MM.1S (cell line): ENCODE measurements around the gene RWDD3.

ENCODE experiments used
- DNase-seq: peaks from one replicate; pipeline ENCODE4 v3.0.0-alpha.2; 2015
- H2AFZ ChIP-seq: fragments of 300-600 bp; sonication (generic); 2 replicates; pipeline ENCODE4 v1.6.0; 2016; ENCODE audit warnings: antibody characterized with exemption, low read length
- H3F3A ChIP-seq: fragments of 300-600 bp; sonication (generic); 2 replicates; pipeline ENCODE4 v1.6.1; 2016; ENCODE audit warnings: mild to moderate bottlenecking, antibody characterized with exemption, low read length, moderate library complexity, mixed read lengths; ENCODE audit not compliant: insufficient read depth
- H3K27ac ChIP-seq: fragments of 300-600 bp; sonication (generic); 2 replicates; pipeline ENCODE4 v1.5.1; 2016; ENCODE audit warnings: mild to moderate bottlenecking, low read length
- H3K27me3 ChIP-seq: fragments of 300-600 bp; sonication (generic); replicated peaks from 2 replicates; pipeline ENCODE4 v1.6.0; 2016; ENCODE audit warnings: low read length; ENCODE audit not compliant: insufficient read depth
- H3K36me3 ChIP-seq: fragments of 300-600 bp; sonication (generic); replicated peaks from 2 replicates; pipeline ENCODE4 v1.6.1; 2016; ENCODE audit warnings: mild to moderate bottlenecking, low read length, mixed read lengths; ENCODE audit not compliant: insufficient read depth
- H3K4me1 ChIP-seq: fragments of 300-600 bp; sonication (generic); 2 replicates; pipeline ENCODE4 v1.6.1; 2016; ENCODE audit warnings: low read length, mixed read lengths
- H3K4me2 ChIP-seq: fragments of 300-600 bp; sonication (generic); 2 replicates; pipeline ENCODE4 v1.6.0; 2016; ENCODE audit warnings: low read depth, low read length
- H3K4me3 ChIP-seq: fragments of 300-600 bp; sonication (generic); 2 replicates; pipeline ENCODE4 v1.5.1; 2016; ENCODE audit warnings: low read length, mixed read lengths
- H3K79me2 ChIP-seq: fragments of 300-600 bp; sonication (generic); 2 replicates; pipeline ENCODE4 v1.6.1; 2016; ENCODE audit warnings: mixed run types, low read length, mixed read lengths
- H3K9ac ChIP-seq: fragments of 300-600 bp; sonication (generic); 2 replicates; pipeline ENCODE4 v1.6.1; 2016; ENCODE audit warnings: low read length, mixed read lengths
- H3K9me2 ChIP-seq: fragments of 300-600 bp; sonication (generic); replicated peaks from 2 replicates; pipeline ENCODE4 v1.6.1; 2016; ENCODE audit warnings: mild to moderate bottlenecking, low read length, mixed read lengths; ENCODE audit not compliant: insufficient read depth
- H3K9me3 ChIP-seq: fragments of 300-600 bp; sonication (generic); replicated peaks from 2 replicates; pipeline ENCODE4 v1.6.1; 2016; ENCODE audit warnings: mild to moderate bottlenecking, low read length, mixed read lengths; ENCODE audit not compliant: insufficient read depth
- H4K20me1 ChIP-seq: fragments of 300-600 bp; sonication (generic); 2 replicates; pipeline ENCODE4 v1.6.1; 2016; ENCODE audit warnings: mild to moderate bottlenecking, low read length, moderate library complexity, mixed read lengths; ENCODE audit not compliant: insufficient read depth
- CTCF ChIP-seq: fragments of 300-600 bp; sonication (generic); IDR thresholded peaks from 2 replicates; pipeline ENCODE4 v1.5.1; 2016; ENCODE audit warnings: antibody characterized with exemption, low read length, mixed read lengths
- EZH2 ChIP-seq: fragments of 300-600 bp; sonication (generic); optimal IDR thresholded peaks from 2 replicates; pipeline ENCODE3; 2017; ENCODE audit warnings: low read depth, mild to moderate bottlenecking, antibody characterized with exemption, low read length, mixed read lengths
- EZH2phosphoT487 ChIP-seq: fragments of 300-600 bp; sonication (generic); IDR thresholded peaks from 2 replicates; pipeline ENCODE4 v1.6.1; 2018; ENCODE audit warnings: antibody characterized with exemption, low read length

Gene RWDD3

GRCh38 chr1:95252422-95252821, 18.4 kb downstream of the RWDD3 start:
- Histone ChIP-seq H3K9me2 (no peaks in the 10 kb centered on the region), H3K9ac (no peak overlapping the region), H3K4me2 (no peak overlapping the region), H3K79me2 (no peaks in the 10 kb centered on the region), H3K4me1 (no peaks in the 10 kb centered on the region), H3K36me3 (no peaks in the 10 kb centered on the region), H3K27ac (no peak overlapping the region), H3K4me3 (no peak overlapping the region), H4K20me1 (no peaks in the 10 kb centered on the region), H2AFZ (no peak overlapping the region), H3F3A (no peaks in the 10 kb centered on the region), H3K9me3 (no peaks in the 10 kb centered on the region), H3K27me3 (no peaks in the 10 kb centered on the region)
- no peak for DNase-seq
- TF ChIP-seq EZH2 (no peak), EZH2phosphoT487 (no peak), CTCF (no peak)

- no peak overlapping the region for H3K4me2 ChIP-seq
- no peaks in the 10 kb centered on the region for H3K79me2 ChIP-seq
- no peaks in the 10 kb centered on the region for H3K9me3 ChIP-seq
- DNase-seq, result no peak
- no peaks in the 10 kb centered on the region for H3K27me3 ChIP-seq
- H3K36me3 ChIP-seq, result no peaks in the 10 kb centered on the region
- no peak overlapping the region for H3K9ac ChIP-seq
- H4K20me1 ChIP-seq, result no peaks in the 10 kb centered on the region
- H3K9me2 ChIP-seq, result no peaks in the 10 kb centered on the region
- H2AFZ ChIP-seq, result no peak overlapping the region
- TF ChIP-seq CTCF, result no peak
- TF ChIP-seq EZH2, result no peak
- no peak for TF ChIP-seq EZH2phosphoT487
- no peaks in the 10 kb centered on the region for H3K4me1 ChIP-seq
- H3F3A ChIP-seq, result no peaks in the 10 kb centered on the region
- H3K27ac ChIP-seq, result no peak overlapping the region
- H3K4me3 ChIP-seq, result no peak overlapping the region
Observed at GRCh38 chr1:95254959-95255358, 20.9 kb downstream of the RWDD3 start.

DNA sequence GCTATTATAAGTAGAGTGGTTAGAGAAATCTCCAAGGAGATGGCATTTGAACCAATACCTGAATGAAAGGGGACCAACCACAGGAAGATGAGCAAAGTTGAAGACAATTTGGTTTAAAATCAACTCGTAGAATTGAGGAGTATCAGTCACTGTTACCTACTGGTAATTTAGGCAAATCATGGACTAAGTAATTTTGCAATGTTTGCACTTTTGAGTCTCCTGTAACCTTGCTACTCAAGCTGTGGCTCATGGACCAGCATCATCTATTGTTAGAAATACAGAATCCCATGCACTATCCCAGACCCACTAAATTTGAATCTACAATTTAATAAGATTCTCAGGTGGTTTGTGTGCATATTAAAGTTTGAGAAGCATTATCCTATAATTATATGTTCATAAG, 21.8 kb downstream of the RWDD3 start:
- Histone ChIP-seq H4K20me1 (no peaks in the 10 kb centered on the region), H3K4me3 (no peak overlapping the region), H3K4me1 (no peaks in the 10 kb centered on the region), H3K9me3 (no peaks in the 10 kb centered on the region), H3K9me2 (no peaks in the 10 kb centered on the region), H3F3A (no peaks in the 10 kb centered on the region), H3K36me3 (no peaks in the 10 kb centered on the region), H3K27ac (no peak overlapping the region), H3K4me2 (no peak overlapping the region), H2AFZ (no peak overlapping the region), H3K79me2 (no peaks in the 10 kb centered on the region), H3K27me3 (no peaks in the 10 kb centered on the region), H3K9ac (no peak overlapping the region)
- TF ChIP-seq EZH2phosphoT487 (no peak), CTCF (no peak)
- DNase-seq, result no peak

- Histone ChIP-seq H2AFZ (no peak overlapping the region), H3K79me2 (no peaks in the 10 kb centered on the region), H3K27ac (no peak overlapping the region), H3K4me2 (no peak overlapping the region), H3K27me3 (no peaks in the 10 kb centered on the region), H3K9me3 (no peaks in the 10 kb centered on the region), H3K4me3 (no peak overlapping the region), H3K9me2 (no peaks in the 10 kb centered on the region), H3K9ac (no peak overlapping the region), H3K4me1 (no peaks in the 10 kb centered on the region), H3F3A (no peaks in the 10 kb centered on the region), H4K20me1 (no peaks in the 10 kb centered on the region), H3K36me3 (no peaks in the 10 kb centered on the region)
- TF ChIP-seq CTCF, result no peak
- no peak for TF ChIP-seq EZH2
- DNase-seq, result no peak
Observed at GRCh38 chr1:95257758-95258157, 23.7 kb downstream of the RWDD3 start.
